ENCODE data around the gene AGK.

DNA sequence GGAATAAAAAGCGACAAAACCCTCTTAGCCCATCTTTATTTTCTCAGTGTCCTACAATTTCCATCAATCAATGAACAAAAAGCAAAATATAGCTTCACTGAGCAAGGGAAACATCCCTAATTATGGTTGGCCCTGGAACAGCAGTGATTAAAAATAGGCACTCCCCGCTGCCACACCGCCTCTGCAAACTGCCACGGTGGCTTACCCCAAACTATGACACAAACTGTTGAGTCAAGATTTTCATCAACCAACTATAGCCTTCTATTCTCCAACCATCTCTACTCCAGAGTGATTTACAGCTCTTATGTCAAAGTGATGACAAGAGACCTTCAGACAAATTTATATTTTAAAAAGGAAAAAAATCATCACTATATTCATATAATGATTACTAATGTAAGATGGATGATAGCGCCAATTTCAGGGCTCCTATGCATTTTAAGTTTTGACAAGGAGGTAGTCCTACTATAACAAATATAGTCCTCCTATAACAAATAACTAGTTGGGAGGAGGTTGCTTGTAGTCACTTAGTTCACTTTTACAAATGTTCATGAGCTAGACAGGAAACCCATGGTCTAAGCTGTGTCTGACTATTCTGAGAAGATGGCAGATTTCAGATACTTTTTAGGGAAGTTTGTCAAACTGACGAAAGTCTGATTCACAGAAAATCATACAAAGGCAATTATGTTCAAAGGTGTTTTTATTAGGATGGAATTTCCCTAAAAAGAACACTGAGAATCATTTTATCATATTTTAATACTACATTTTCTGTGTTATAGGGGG, 124.4 kb downstream of the AGK start:
- TF ChIP-seq SIN3A (conservative IDR thresholded peaks at IDR 0.05 in 1 of 2, IDR thresholded peaks at IDR 0.05 in 1 of 2; ENCODE audit: low read depth in 1 of 2, low read length in 2 of 2) (no peak), SP4 (IDR thresholded peaks at IDR 0.05; ENCODE audit: low read length) (no peak), POLR2A (IDR thresholded peaks at IDR 0.05; ENCODE audit: control extremely low read depth in 1 of 2, low read depth in 2 of 2, low read length in 2 of 2) (no peak), RAD21 (IDR thresholded peaks at IDR 0.05 in 1 of 2, conservative IDR thresholded peaks at IDR 0.05 in 1 of 2; ENCODE audit: low read depth in 2 of 2, low read length in 2 of 2) (no peak), SRF (IDR thresholded peaks at IDR 0.05; ENCODE audit: low read depth, low read length) (no peak), HDAC2 (IDR thresholded peaks at IDR 0.05; ENCODE audit: borderline replicate concordance in 1 of 2, low read depth in 2 of 2, low read length in 2 of 2) (no peak)
- TF ChIP-seq, protein P1, sequence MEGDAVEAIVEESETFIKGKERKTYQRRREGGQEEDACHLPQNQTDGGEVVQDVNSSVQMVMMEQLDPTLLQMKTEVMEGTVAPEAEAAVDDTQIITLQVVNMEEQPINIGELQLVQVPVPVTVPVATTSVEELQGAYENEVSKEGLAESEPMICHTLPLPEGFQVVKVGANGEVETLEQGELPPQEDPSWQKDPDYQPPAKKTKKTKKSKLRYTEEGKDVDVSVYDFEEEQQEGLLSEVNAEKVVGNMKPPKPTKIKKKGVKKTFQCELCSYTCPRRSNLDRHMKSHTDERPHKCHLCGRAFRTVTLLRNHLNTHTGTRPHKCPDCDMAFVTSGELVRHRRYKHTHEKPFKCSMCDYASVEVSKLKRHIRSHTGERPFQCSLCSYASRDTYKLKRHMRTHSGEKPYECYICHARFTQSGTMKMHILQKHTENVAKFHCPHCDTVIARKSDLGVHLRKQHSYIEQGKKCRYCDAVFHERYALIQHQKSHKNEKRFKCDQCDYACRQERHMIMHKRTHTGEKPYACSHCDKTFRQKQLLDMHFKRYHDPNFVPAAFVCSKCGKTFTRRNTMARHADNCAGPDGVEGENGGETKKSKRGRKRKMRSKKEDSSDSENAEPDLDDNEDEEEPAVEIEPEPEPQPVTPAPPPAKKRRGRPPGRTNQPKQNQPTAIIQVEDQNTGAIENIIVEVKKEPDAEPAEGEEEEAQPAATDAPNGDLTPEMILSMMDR (IDR thresholded peaks at IDR 0.05; ENCODE audit: control extremely low read depth in 1 of 3, insufficient read depth in 1 of 3, low read depth in 1 of 3, low read length in 3 of 3) = no peak
